Endothelial cell of umbilical vein (primary cell): Measurements from ENCODE around the gene GSTP1. TPM values are rescaled to one million over a fixed set of nuclear protein-coding genes. Genes with fewer than 3 reads are reported as not detected.

Experiments used
- BruUV-seq: library from RNA; stranded (reverse); fragments of 400-500 nt; replicated peaks from 2 replicates; lab custom pipeline; 2021; lab: Mats Ljungman, UMichigan
- CTCF ChIA-PET: fragments of 300-600, 350-600 bp; sonication (Branson Sonifier 250); formaldehyde crosslinking; loops from one replicate; lab custom pipeline; 2021; ENCODE audit warnings: antibody characterized with exemption, inconsistent platforms; lab: Charles Lee
- POLR2A ChIA-PET: fragments of 300-600, 350-600 bp; sonication (Branson Sonifier 250); formaldehyde crosslinking; loops from one replicate; lab custom pipeline; 2021; ENCODE audit warnings: antibody characterized with exemption, inconsistent platforms; lab: Charles Lee
- DNase-seq: peaks from one replicate; pipeline ENCODE4 v3.0.0-alpha.2; 2011; ENCODE audit warnings: low read depth, low spot score
- FAIRE-seq: peaks from 2 replicates; lab custom pipeline; 2011; peaks lifted over from hg19 to GRCh38; lab: Jason Lieb, UNC
- H2AFZ ChIP-seq: 2 replicates; pipeline ENCODE4 v1.6.0; 2012; ENCODE audit warnings: low read depth, low read length, control low read depth, inconsistent platforms
- H3K27ac ChIP-seq: 2 replicates; pipeline ENCODE4 v1.5.1; 2011; ENCODE audit warnings: low read depth, mild to moderate bottlenecking, control low read depth, low read length, moderate library complexity; ENCODE audit not compliant: insufficient read depth
- H3K27me3 ChIP-seq, 2 experiments: 2 replicates each; pipeline versions ENCODE4 v1.6.0 to v1.6.1; 2011; ENCODE audit warnings: low read length in 2 of 2, mixed read lengths in 1 of 2; ENCODE audit not compliant: control insufficient read depth in 2 of 2, insufficient read depth in 2 of 2
- H3K36me3 ChIP-seq, 2 experiments: 2 replicates in 1 of 2; 3 replicates in 1 of 2; pipeline ENCODE4 v1.5.1; 2011; ENCODE audit warnings: low read length in 2 of 2, mild to moderate bottlenecking in 1 of 2, moderate library complexity in 1 of 2; ENCODE audit not compliant: control insufficient read depth in 2 of 2, insufficient read depth in 2 of 2; ENCODE audit errors: extremely low read depth in 1 of 2
- H3K4me1 ChIP-seq: 3 replicates; pipeline ENCODE4 v1.5.1; 2011; ENCODE audit warnings: mild to moderate bottlenecking, low read length; ENCODE audit not compliant: control insufficient read depth, insufficient read depth; ENCODE audit errors: extremely low read depth
- H3K4me2 ChIP-seq: 2 replicates; pipeline ENCODE4 v1.6.1; 2011; ENCODE audit warnings: low read length, control low read depth, mixed read lengths; ENCODE audit not compliant: insufficient read depth
- H3K4me3 ChIP-seq, 3 experiments: fragments of 200-600 bp in 1 of 3; sonication (generic), shearing (Covaris generic) in 1 of 3; replicated peaks in 1 of 3; 2 replicates each; pipeline ENCODE4 v1.5.1; 2011 to 2016; ENCODE audit warnings: control low read depth in 3 of 3, low read length in 3 of 3, mild to moderate bottlenecking in 2 of 3, inconsistent platforms in 1 of 3, low read depth in 1 of 3, moderate library complexity in 1 of 3; ENCODE audit not compliant: insufficient read depth in 1 of 3
- H3K79me2 ChIP-seq: 2 replicates; pipeline ENCODE4 v1.6.0; 2012; ENCODE audit warnings: low read length, inconsistent platforms; ENCODE audit not compliant: control insufficient read depth, insufficient read depth
- H3K9ac ChIP-seq: replicated peaks from 2 replicates; pipeline ENCODE3; 2011; ENCODE audit warnings: low read length, control low read depth; ENCODE audit not compliant: insufficient read depth; ENCODE audit errors: extremely low read depth
- H3K9me1 ChIP-seq: replicated peaks from 3 replicates; pipeline ENCODE4 v1.6.0; 2011; ENCODE audit warnings: mild to moderate bottlenecking, low read length; ENCODE audit not compliant: control insufficient read depth, insufficient read depth; ENCODE audit errors: extremely low read depth
- H3K9me3 ChIP-seq: replicated peaks from 2 replicates; pipeline ENCODE4 v1.5.1; 2012; ENCODE audit warnings: low read length, inconsistent platforms; ENCODE audit not compliant: control insufficient read depth, insufficient read depth
- H4K20me1 ChIP-seq: replicated peaks from 2 replicates; pipeline ENCODE3; 2011; ENCODE audit warnings: mild to moderate bottlenecking, low read length; ENCODE audit not compliant: control insufficient read depth, insufficient read depth; ENCODE audit errors: extremely low read depth
- CTCF ChIP-seq, 2 donors: IDR thresholded peaks; 1 replicate in 1 of 2; 2 replicates in 1 of 2; pipeline ENCODE4 v1.5.1; 2011; ENCODE audit warnings: low read length in 2 of 2, mild to moderate bottlenecking in 2 of 2, moderate library complexity in 2 of 2, control low read depth in 1 of 2, inconsistent platforms in 1 of 2, low read depth in 1 of 2; ENCODE audit not compliant: insufficient read depth in 1 of 2; ENCODE audit errors: extremely low read depth in 1 of 2
- EZH2 ChIP-seq: IDR thresholded peaks from 2 replicates; pipeline ENCODE4 v1.6.1; 2012; ENCODE audit warnings: borderline replicate concordance, low read depth, mild to moderate bottlenecking, moderate library complexity, low read length, inconsistent platforms; ENCODE audit not compliant: severe bottlenecking
- FOS ChIP-seq: IDR thresholded peaks from 2 replicates; pipeline ENCODE4 v1.6.1; 2011; ENCODE audit warnings: mild to moderate bottlenecking, low read length, moderate library complexity, borderline replicate concordance; ENCODE audit not compliant: insufficient read depth
- GATA2 ChIP-seq: IDR thresholded peaks from 2 replicates; pipeline ENCODE4 v1.7.0; 2011; ENCODE audit warnings: low read depth, mild to moderate bottlenecking, moderate library complexity, mixed read lengths, low read length; ENCODE audit not compliant: insufficient read length, insufficient read depth
- JUN ChIP-seq: IDR thresholded peaks from 2 replicates; pipeline ENCODE4 v1.6.1; 2011; ENCODE audit warnings: borderline replicate concordance, low read depth; ENCODE audit not compliant: insufficient read length, insufficient read depth
- MAX ChIP-seq: IDR thresholded peaks from 2 replicates; pipeline ENCODE4 v1.6.1; 2011; ENCODE audit not compliant: insufficient read depth, insufficient read length
- MYC ChIP-seq: IDR thresholded peaks from one replicate; pipeline ENCODE4 v1.6.1; 2011; ENCODE audit warnings: mild to moderate bottlenecking, low read depth, low read length
- POLR2A ChIP-seq: IDR thresholded peaks from 2 replicates; pipeline ENCODE4 v1.6.1; 2012; ENCODE audit warnings: low read depth, mild to moderate bottlenecking, control low read depth, low read length
- POLR2AphosphoS5 ChIP-seq: IDR thresholded peaks from 2 replicates; pipeline ENCODE4 v1.6.1; 2012; ENCODE audit warnings: low read depth, mild to moderate bottlenecking, control low read depth, low read length, moderate library complexity; ENCODE audit not compliant: insufficient read depth
- dilution Hi-C: fragments of 300-500 bp; cut with MboI; formaldehyde crosslinking; loops from one replicate; pipeline ENCODE4 v1.15.0; 2019; ENCODE audit warnings: low sequenced_read_pairs; ENCODE audit not compliant: extremely low pct_ligation_motif_present
- intact Hi-C: fragments of 100-400 bp; cut with micrococcal nuclease; formaldehyde crosslinking; loops from one replicate; pipeline ENCODE4 v1.10.0; 2022
- polyA plus RNA-seq, 4 experiments: library from polyadenylated mRNA; depleted of rRNA in 3 of 4; stranded (reverse) in 3 of 4; unstranded in 1 of 4; fragments of >200 nt; gene quantifications; 2 replicates each; pipeline versions ENCODE4 v1.2.1 to v1.2.3, GENCODE V29; 2011 to 2012; ENCODE audit warnings: missing spikeins in 1 of 4
- total RNA-seq: library from RNA; stranded (reverse); gene quantifications from 2 replicates; pipeline ENCODE4 v1.2.3, GENCODE V29; 2021

Gene GSTP1
- total and polyA plus RNA-seq, 2 donors (not counting 3 experiments of a cell fraction or from before 2014, with no cell fraction given) = 962 to 2,277 TPM

GRCh38 chr11:67627441-67627811 lies 43.8 kb downstream of the GSTP1 start:
- FAIRE-seq (no peak), DNase-seq (no peak)
- H4K20me1 ChIP-seq = no peaks in the 10 kb centered on the region
- TF ChIP-seq MAX = no peak
- no peak for TF ChIP-seq GATA2
- TF ChIP-seq JUN = no peak
- TF ChIP-seq FOS = no peak
- TF ChIP-seq CTCF (IDR thresholded peaks at IDR 0.05; ENCODE audit: extremely low read depth in 1 of 2, insufficient read depth in 1 of 2, low read depth in 1 of 2, low read length in 2 of 2) = no peak
- TF ChIP-seq EZH2 = no peak
- no peak for TF ChIP-seq POLR2A
- TF ChIP-seq POLR2AphosphoS5 = no peak
- no peak for TF ChIP-seq MYC
- no peaks in the 10 kb centered on the region for H3K27me3 ChIP-seq
- no peak overlapping the region for H3K4me3 ChIP-seq
- no peaks in the 10 kb centered on the region for H3K9me3 ChIP-seq
- POLR2A ChIA-PET = no interaction called here
- intact Hi-C loops (loop anchor here (10.0 kb wide), 1 partner anchor 783 kb away; the partner anchor contains the start of gene RCE1), dilution Hi-C loops (no loop called here)
- H3K9me1 ChIP-seq = no peaks in the 10 kb centered on the region
- peaks cover 4% of the 10 kb centered on the region for H3K4me1 ChIP-seq
- CTCF ChIA-PET = interaction anchor here (0.8 to 6.6 kb wide), 3 partner anchors 12 to 64 kb away, joined by 4 to 98 read pairs (median 92); no protein-coding TSS in a partner anchor
- H3K36me3 ChIP-seq = no peaks in the 10 kb centered on the region
- H3K27ac ChIP-seq = no peak overlapping the region
- no peak overlapping the region for H3K4me2 ChIP-seq
- no peaks in the 10 kb centered on the region for H3K79me2 ChIP-seq
- no TSS peak for BruUV-seq
- no peak overlapping the region for H2AFZ ChIP-seq
- no peak overlapping the region for H3K9ac ChIP-seq
